ENCODE results near the gene DOC2B. TPM values are rescaled to one million over a fixed set of nuclear protein-coding genes. Genes with fewer than 3 reads are reported as not detected.

Gene DOC2B
- total and polyA plus RNA-seq, 9 of the 15 experiments (the other 6 are each of a cell fraction or from before 2014, with no cell fraction given) = 0.02 TPM; not detected in 8

- TF ChIP-seq CTCF (IDR thresholded peaks at IDR 0.05 in 2 of 3, conservative IDR thresholded peaks at IDR 0.05 in 1 of 3; ENCODE audit: insufficient read depth in 2 of 3, low read depth in 1 of 3, low read length in 3 of 3) = peak; percentile 63 to 81 (median 64)
- peak; percentile 84 for TF ChIP-seq VEZF1 (CRISPR knock-in tag; IDR thresholded peaks at IDR 0.05)
- TF ChIP-seq SMC3 (conservative IDR thresholded peaks at IDR 0.05; ENCODE audit: insufficient read depth, low read depth, low read length) = peak; percentile 46; the same call in 1 of the 2 replicates
- TF ChIP-seq L3MBTL2 (IDR thresholded peaks at IDR 0.05) = peak; percentile 45; the same call in 1 of the 2 replicates
- TF ChIP-seq MGA (IDR thresholded peaks at IDR 0.05) = peak; percentile 36; the same call in 1 of the 2 replicates
- peak; percentile 78; the same call in 1 of the 2 replicates for TF ChIP-seq STAG1 (CRISPR knock-in tag; IDR thresholded peaks at IDR 0.05; ENCODE audit: borderline replicate concordance)
- TF ChIP-seq RB1 (IDR thresholded peaks at IDR 0.05; ENCODE audit: low read depth) = peak; percentile 18; the same call in 1 of the 2 replicates
- no peak for TF ChIP-seq RBM39 (optimal IDR thresholded peaks at IDR 0.05; ENCODE audit: low read depth, low read length)
- no peak for TF ChIP-seq E2F3 (CRISPR knock-in tag; IDR thresholded peaks at IDR 0.05)
- peak; percentile 36; the same call in 1 of the 2 replicates for TF ChIP-seq DEAF1 (CRISPR knock-in tag; IDR thresholded peaks at IDR 0.05)
Measured at GRCh38 chr17:143785-144281, 37.6 kb downstream of the DOC2B start (continued).
